K562 (cell line): ENCODE data around the gene XRN1. TPM values are rescaled to one million over a fixed set of nuclear protein-coding genes. Genes with fewer than 3 reads are reported as not detected.

Experiments used
- ATAC-seq: fragments of 200-7000 bp; cut with Tn5 transposase; 3 replicates; pipeline ENCODE4 v1.9.1; 2020; ENCODE audit warnings: moderate library complexity
- BruUV-seq: library from RNA; stranded (reverse); fragments of 400-500 nt; replicated peaks from 2 replicates; lab custom pipeline; 2021; lab: Mats Ljungman, UMichigan
- CTCF ChIA-PET: fragments of 300-600 bp; formaldehyde crosslinking; extraction: SDS; loops from one replicate; lab custom pipeline; 2021; ENCODE audit warnings: low intra/inter-chr PET ratio; lab: Yijun Ruan, JAX
- POLR2A ChIA-PET: fragments of 300-600, 350-650 bp; sonication (Branson Sonifier 250); formaldehyde crosslinking; extraction: SDS; loops from one replicate; lab custom pipeline; 2021; ENCODE audit warnings: antibody characterized with exemption, inconsistent platforms; lab: Yijun Ruan, JAX
- DNase-seq, 4 experiments: peaks; one replicate each; pipeline versions ENCODE4 v3.0.0 to v3.0.0-alpha.2; 2011 to 2018; ENCODE audit warnings: low spot score in 3 of 4, mixed read lengths in 3 of 4; ENCODE audit errors: extremely low read depth in 1 of 4
- FAIRE-seq: peaks from 2 replicates; lab custom pipeline; 2011; peaks lifted over from hg19 to GRCh38; lab: Jason Lieb, UNC
- H2AFZ ChIP-seq: 2 replicates; pipeline ENCODE4 v1.6.0; 2011; ENCODE audit warnings: low read depth, low read length, control low read depth, inconsistent platforms
- H3K27ac ChIP-seq: fragments of 200-600 bp; 3 replicates; pipeline ENCODE4 v1.8.0; 2011; ENCODE audit warnings: low read depth, mild to moderate bottlenecking, control low read depth, inconsistent platforms, low read length, moderate library complexity, mixed read lengths; ENCODE audit errors: extremely low read depth
- H3K27me3 ChIP-seq, 2 experiments: fragments of 300-600 bp in 1 of 2; 2 replicates in 1 of 2; 3 replicates in 1 of 2; pipeline versions ENCODE4 v1.6.0 to v1.8.0; 2011; ENCODE audit warnings: inconsistent platforms in 2 of 2, low read length in 2 of 2, mild to moderate bottlenecking in 1 of 2, mixed read lengths in 1 of 2, moderate library complexity in 1 of 2; ENCODE audit not compliant: control insufficient read depth in 2 of 2, insufficient read depth in 2 of 2
- H3K36me3 ChIP-seq: fragments of 300-600 bp; 3 replicates; pipeline ENCODE4 v1.8.0; 2011; ENCODE audit warnings: mild to moderate bottlenecking, low read length, inconsistent platforms; ENCODE audit not compliant: control insufficient read depth, insufficient read depth
- H3K4me1 ChIP-seq, 2 experiments: fragments of 200-600 bp in 1 of 2; replicated peaks in 1 of 2; 2 replicates in 1 of 2; 3 replicates in 1 of 2; pipeline versions ENCODE4 v1.5.1 to v1.8.0; 2011; ENCODE audit warnings: inconsistent platforms in 2 of 2, low read length in 2 of 2, mild to moderate bottlenecking in 1 of 2, mixed read lengths in 1 of 2, moderate library complexity in 1 of 2; ENCODE audit not compliant: control insufficient read depth in 2 of 2, insufficient read depth in 2 of 2
- H3K4me2 ChIP-seq: 2 replicates; pipeline ENCODE4 v1.6.1; 2011; ENCODE audit warnings: low read length, control low read depth, inconsistent platforms, mixed read lengths; ENCODE audit not compliant: insufficient read depth
- H3K4me3 ChIP-seq: fragments of 200-600 bp; sonication (generic), shearing (Covaris generic); 2 replicates; pipeline ENCODE4 v1.5.1; 2016; ENCODE audit warnings: control low read depth, inconsistent platforms
- H3K79me2 ChIP-seq: fragments of 200-600 bp; 3 replicates; pipeline ENCODE4 v1.8.0; 2011; ENCODE audit warnings: low read length, inconsistent platforms; ENCODE audit not compliant: control insufficient read depth, insufficient read depth
- H3K9ac ChIP-seq, 2 experiments: 2 replicates each; pipeline versions ENCODE4 v1.6.0 to v1.6.1; 2011; ENCODE audit warnings: low read depth in 2 of 2, low read length in 2 of 2, control low read depth in 1 of 2, inconsistent platforms in 1 of 2, mild to moderate bottlenecking in 1 of 2, mixed read lengths in 1 of 2; ENCODE audit not compliant: insufficient read depth in 1 of 2
- H3K9me1 ChIP-seq: one replicate; pipeline ENCODE4 v1.6.0; 2011; ENCODE audit warnings: inconsistent platforms, mild to moderate bottlenecking, low read length, moderate library complexity; ENCODE audit not compliant: control insufficient read depth, insufficient read depth
- H3K9me3 ChIP-seq: replicated peaks from 2 replicates; pipeline ENCODE4 v1.5.1; 2011; ENCODE audit warnings: low read depth, low read length, inconsistent platforms; ENCODE audit not compliant: control insufficient read depth, insufficient read depth
- H4K20me1 ChIP-seq: replicated peaks from 2 replicates; pipeline ENCODE4 v1.6.1; 2011; ENCODE audit warnings: low read length, inconsistent platforms, mixed read lengths; ENCODE audit not compliant: control insufficient read depth, insufficient read depth
- CREM ChIP-seq: IDR thresholded peaks from 2 replicates; pipeline ENCODE4 v1.6.1; 2014; ENCODE audit warnings: antibody characterized with exemption, low read depth
- CXXC5 ChIP-seq: fragments of 250-450 bp; sonication (Bioruptor Pico); IDR thresholded peaks from 2 replicates; pipeline ENCODE4 v1.8.0; 2022; ENCODE audit warnings: inconsistent platforms, mild to moderate bottlenecking, moderate library complexity
- EHMT2 ChIP-seq: fragments of 450-650 bp; IDR thresholded peaks from 2 replicates; pipeline ENCODE4 v1.6.1; 2018; ENCODE audit warnings: antibody characterized with exemption
- GATAD2B ChIP-seq: fragments of 450-650 bp; IDR thresholded peaks from 2 replicates; pipeline ENCODE4 v1.6.1; 2017; ENCODE audit warnings: mild to moderate bottlenecking, borderline replicate concordance
- POLR2A ChIP-seq: fragments of 450-650 bp; conservative IDR thresholded peaks from 2 replicates; pipeline ENCODE4 v1.6.1; 2016
- RBFOX2 ChIP-seq: fragments of 200-400 bp; formaldehyde crosslinking; IDR thresholded peaks from 2 replicates; pipeline ENCODE4 v1.6.1; 2017; ENCODE audit warnings: low read depth, mild to moderate bottlenecking, low read length, moderate library complexity
- SMAD3 ChIP-seq: fragments of 450-650 bp; formaldehyde crosslinking; conservative IDR thresholded peaks from 2 replicates; pipeline ENCODE4 v1.4.0; 2020; ENCODE audit warnings: mild to moderate bottlenecking
- TEAD4 ChIP-seq, 2 experiments: sonication (generic) in 1 of 2; formaldehyde crosslinking in 1 of 2; IDR thresholded peaks; 2 replicates each; pipeline versions ENCODE4 v1.6.1 to v1.8.0; 2012 to 2022; ENCODE audit warnings: borderline replicate concordance in 1 of 2, inconsistent platforms in 1 of 2, low read length in 1 of 2, mild to moderate bottlenecking in 1 of 2, missing genetic modification reagents in 1 of 2
- WGBS: fragments of 100-300 bp; shearing (Covaris generic); methylation state at CpG from one replicate; pipeline ENCODE4 v1.1.6; 2016; ENCODE audit warnings: low coverage, mixed read lengths; ENCODE audit not compliant: insufficient coverage; ENCODE audit errors: missing lambda C conversion rate; 5-methylcytosine and 5-hydroxymethylcytosine counted together
- in situ Hi-C: fragments of 300-500 bp; cut with MboI; formaldehyde crosslinking; loops from 4 replicates; pipeline ENCODE4 v1.15.0; 2018; ENCODE audit warnings: inconsistent platforms, mixed read lengths
- intact Hi-C: fragments of 100-400 bp; cut with micrococcal nuclease; formaldehyde crosslinking; loops from 2 replicates; pipeline ENCODE4 v1.14.2; 2022
- polyA plus RNA-seq, 8 experiments: library from polyadenylated mRNA; depleted of rRNA in 4 of 8; stranded (reverse) in 5 of 8; unstranded in 3 of 8; fragments of >200 nt; fragmentation: Nextera tagmentation in 2 of 8; fragmentation: Illumina TruSeq in 1 of 8; extraction: Ambion mirVana in 2 of 8; extraction: Trizol in 1 of 8; gene quantifications; 2 replicates each; pipeline versions ENCODE4 v1.2.1 to v1.2.3, GENCODE V29; 2011 to 2014; ENCODE audit warnings: inconsistent platforms in 1 of 8, missing spikeins in 1 of 8
- total RNA-seq, 7 experiments: library from RNA; depleted of rRNA in 6 of 7; stranded (reverse); fragments of >200 nt in 6 of 7; fragmentation: Illumina TruSeq in 2 of 7; extraction: Trizol in 2 of 7; gene quantifications; 2 replicates each; pipeline versions ENCODE4 v1.2.1 to v1.2.3, GENCODE V29; 2011 to 2021; ENCODE audit warnings: low replicate concordance in 1 of 7
- TF ChIP-seq, protein P1 (sequence below): sonication (generic); formaldehyde crosslinking; IDR thresholded peaks from 2 replicates; pipeline ENCODE4 v1.9.0; 2022; ENCODE audit warnings: mild to moderate bottlenecking, missing genetic modification reagents
- TF ChIP-seq, protein P2 (sequence below): fragments of 150-350 bp; conservative IDR thresholded peaks from 2 replicates; pipeline ENCODE4 v1.6.1; 2014; ENCODE audit warnings: low read length

Gene XRN1
- total and polyA plus RNA-seq, 9 of the 15 experiments (the other 6 are each of a cell fraction or from before 2014, with no cell fraction given) = 3.1 to 28.4 (median 17.2) TPM

DNA sequence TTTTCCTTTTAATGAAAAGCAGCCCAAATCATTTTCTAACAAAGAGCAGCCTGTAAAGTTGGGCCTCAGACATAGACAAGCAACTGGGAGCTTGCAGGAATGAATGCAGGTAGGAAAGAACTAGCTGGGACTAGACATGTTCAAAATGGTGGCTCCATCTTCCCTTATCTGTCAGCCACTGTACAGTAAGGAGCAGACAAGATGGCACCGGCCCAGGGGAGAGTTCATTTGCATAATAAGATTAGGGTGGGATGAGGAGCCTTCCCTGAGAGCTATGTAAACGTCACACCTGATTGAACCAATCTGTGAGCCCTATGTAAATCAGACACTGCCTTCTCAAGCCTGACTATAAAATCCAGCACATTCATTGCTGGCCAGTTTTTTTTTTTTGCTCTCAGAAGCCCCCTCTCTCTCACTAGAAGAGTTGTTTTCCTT is 162.7 kb downstream of the XRN1 start:
- WGBS = 0% methylated on average over 2 of the region's 2 CpGs
- Histone ChIP-seq H3K9ac (no peak overlapping the region; a peak in 1 of 4 replicates), H3K9me3 (peaks cover 7% of the 10 kb centered on the region), H3K4me3 (no peak overlapping the region), H3K79me2 (no peaks in the 10 kb centered on the region), H3K4me1 (peaks cover 0 to 3% of the 10 kb centered on the region in 2 experiments; a peak in 2 of 5 replicates), H4K20me1 (no peaks in the 10 kb centered on the region), H3K36me3 (no peaks in the 10 kb centered on the region; the same call in 2 of the 3 replicates), H2AFZ (peak overlapping the region; percentile 98), H3K27me3 (no peaks in the 10 kb centered on the region), H3K9me1 (no peaks in the 10 kb centered on the region), H3K4me2 (peak overlapping the region; percentile 47), H3K27ac (peak overlapping the region; percentile 72)
- BruUV-seq = no TSS peak
- intact Hi-C loops = no loop called here
- ChIA-PET POLR2A (interaction anchor here (0.6 kb wide), 1 partner anchor 10 kb away, joined by 3 read pairs; no protein-coding TSS in a partner anchor), CTCF (interaction anchor here (0.6 kb wide), 1 partner anchor 26 kb away, joined by 3 read pairs; no protein-coding TSS in a partner anchor)
- DNase-seq (peak; percentile 21 to 91 (median 48)), FAIRE-seq (peak; percentile 93), ATAC-seq (peak; percentile 99)
- in situ Hi-C loops = no loop called here
- TF ChIP-seq, protein P1, sequence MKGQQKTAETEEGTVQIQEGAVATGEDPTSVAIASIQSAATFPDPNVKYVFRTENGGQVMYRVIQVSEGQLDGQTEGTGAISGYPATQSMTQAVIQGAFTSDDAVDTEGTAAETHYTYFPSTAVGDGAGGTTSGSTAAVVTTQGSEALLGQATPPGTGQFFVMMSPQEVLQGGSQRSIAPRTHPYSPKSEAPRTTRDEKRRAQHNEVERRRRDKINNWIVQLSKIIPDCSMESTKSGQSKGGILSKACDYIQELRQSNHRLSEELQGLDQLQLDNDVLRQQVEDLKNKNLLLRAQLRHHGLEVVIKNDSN = no peak
- TF ChIP-seq RBFOX2 (peak; percentile 41; the same call in 1 of the 2 replicates), CXXC5 (peak; percentile 20; the same call in 1 of the 2 replicates), GATAD2B (no peak), SMAD3 (CRISPR knock-in tag) (no peak), EHMT2 (peak; percentile 89), TEAD4 (IDR thresholded peaks at IDR 0.05; ENCODE audit: low read length) (peak; percentile 75), TEAD4 (CRISPR knock-in tag; IDR thresholded peaks at IDR 0.05; ENCODE audit: borderline replicate concordance) (no peak), POLR2A (peak; percentile 56; the same call in 1 of the 2 replicates), CREM (0 out of 2 replicates have a peak, but pooled peaks have one; percentile 38)
- TF ChIP-seq, protein P2, sequence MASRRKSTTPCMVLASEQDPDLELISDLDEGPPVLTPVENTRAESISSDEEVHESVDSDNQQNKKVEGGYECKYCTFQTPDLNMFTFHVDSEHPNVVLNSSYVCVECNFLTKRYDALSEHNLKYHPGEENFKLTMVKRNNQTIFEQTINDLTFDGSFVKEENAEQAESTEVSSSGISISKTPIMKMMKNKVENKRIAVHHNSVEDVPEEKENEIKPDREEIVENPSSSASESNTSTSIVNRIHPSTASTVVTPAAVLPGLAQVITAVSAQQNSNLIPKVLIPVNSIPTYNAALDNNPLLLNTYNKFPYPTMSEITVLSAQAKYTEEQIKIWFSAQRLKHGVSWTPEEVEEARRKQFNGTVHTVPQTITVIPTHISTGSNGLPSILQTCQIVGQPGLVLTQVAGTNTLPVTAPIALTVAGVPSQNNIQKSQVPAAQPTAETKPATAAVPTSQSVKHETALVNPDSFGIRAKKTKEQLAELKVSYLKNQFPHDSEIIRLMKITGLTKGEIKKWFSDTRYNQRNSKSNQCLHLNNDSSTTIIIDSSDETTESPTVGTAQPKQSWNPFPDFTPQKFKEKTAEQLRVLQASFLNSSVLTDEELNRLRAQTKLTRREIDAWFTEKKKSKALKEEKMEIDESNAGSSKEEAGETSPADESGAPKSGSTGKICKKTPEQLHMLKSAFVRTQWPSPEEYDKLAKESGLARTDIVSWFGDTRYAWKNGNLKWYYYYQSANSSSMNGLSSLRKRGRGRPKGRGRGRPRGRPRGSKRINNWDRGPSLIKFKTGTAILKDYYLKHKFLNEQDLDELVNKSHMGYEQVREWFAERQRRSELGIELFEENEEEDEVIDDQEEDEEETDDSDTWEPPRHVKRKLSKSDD = no peak
